HG03139 (cell line): ENCODE measurements around the gene RHAG.

Source experiments
- ATAC-seq: cut with Tn5 transposase; IDR thresholded peaks from one replicate; pipeline ENCODE4 v1.9.1; 2021; ENCODE audit not compliant: unreplicated experiment

RHAG gene

DNA sequence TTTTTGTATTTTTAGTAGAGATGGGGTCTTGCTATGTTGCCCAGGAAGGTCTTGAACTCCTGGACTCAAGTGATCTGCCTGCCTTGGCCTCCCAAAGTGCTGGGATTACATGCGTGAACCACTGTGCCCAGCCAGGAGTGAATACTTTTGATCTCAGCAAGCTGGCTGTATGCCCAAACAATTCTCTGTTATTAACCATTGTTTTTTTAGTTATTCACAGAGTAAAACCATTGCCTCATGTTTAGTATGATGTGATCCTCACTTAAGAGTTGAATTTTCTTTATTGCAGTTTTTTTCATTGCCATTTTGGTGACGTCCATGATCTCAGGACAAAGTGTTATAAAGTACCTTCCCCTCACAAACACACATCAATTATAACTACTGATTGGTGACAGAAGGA lies 71.4 kb downstream of the RHAG start:
- ATAC-seq, result no peak

DNA sequence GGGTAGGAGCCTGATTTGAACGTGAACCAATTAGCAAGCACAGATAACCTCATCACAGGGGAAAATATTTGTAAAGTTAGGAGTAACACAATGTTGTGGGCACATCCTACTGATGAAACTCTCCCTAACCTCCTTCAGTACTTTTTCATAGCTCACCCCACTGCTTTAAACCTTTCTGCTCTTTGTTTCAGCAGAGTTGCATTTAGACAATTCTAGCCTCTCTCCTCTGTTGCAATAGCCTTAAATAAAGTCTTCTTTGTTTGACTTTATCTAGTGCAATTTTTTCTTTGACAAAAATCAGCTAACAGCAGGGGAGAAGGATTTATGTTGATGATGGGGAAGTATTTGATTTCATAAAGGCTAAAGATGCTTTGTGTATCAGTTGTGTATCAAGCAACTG lies 72.1 kb downstream of the RHAG start:
- no peak for ATAC-seq

DNA sequence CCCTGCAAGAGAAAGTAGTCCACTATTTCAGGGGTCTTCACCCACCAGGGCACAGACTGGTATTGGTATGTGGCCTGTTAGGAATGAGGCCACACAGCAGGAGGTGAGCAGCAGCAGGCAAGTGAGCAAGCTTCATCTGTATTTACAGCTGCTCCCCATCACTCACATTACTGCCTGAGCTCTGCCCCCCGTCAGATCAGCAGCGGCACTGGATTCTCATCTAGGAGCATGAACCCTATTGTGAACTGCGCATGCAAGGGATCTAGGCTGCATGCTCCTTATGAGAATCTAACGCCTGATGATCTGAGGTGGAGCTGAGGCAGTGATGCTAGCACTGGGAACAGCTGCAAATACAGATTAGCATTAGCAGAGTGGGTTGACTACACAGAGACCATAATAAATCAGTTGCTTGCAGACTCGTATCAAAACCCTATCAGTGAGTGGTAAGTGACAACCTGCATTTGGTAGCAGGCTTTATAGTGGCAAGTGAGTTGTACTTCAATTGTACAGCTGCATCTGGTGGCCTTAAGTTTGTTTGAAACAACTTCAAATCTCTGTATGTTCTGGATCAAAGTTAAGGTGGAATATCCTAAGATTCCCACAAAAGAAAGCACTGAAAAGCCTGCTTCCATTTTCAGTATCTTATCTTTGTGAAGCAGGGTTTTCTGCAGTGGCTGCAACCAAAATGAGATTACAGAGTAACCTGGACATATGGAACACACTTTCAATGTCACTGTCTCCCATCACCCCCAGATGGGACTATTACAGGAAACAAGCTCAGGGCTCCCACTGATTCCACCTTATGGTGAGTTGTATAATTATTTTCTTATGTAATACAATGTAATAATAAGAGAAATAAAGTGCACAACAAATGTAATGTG lies 73.4 kb downstream of the RHAG start:
- no peak for ATAC-seq

DNA sequence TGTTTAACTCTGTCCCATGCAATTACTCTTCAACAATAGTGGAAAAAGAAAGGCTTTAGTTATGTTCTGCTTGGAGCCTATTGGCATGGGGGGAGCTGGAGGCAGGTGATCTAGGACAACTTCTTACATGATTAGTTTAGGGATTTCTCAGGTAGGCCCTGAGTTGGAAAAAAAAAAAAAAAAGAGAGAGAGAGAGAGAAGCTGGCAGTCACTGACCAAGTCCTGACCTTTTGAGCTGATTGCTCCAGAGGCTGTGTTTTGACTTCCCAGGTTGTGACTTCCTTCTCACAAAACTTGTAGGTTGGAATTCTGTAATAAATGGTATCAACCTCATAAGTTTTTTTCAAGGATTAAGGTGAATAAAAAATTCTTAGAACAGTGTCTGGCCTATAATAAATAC lies 78.4 kb downstream of the RHAG start:
- ATAC-seq, result no peak

DNA sequence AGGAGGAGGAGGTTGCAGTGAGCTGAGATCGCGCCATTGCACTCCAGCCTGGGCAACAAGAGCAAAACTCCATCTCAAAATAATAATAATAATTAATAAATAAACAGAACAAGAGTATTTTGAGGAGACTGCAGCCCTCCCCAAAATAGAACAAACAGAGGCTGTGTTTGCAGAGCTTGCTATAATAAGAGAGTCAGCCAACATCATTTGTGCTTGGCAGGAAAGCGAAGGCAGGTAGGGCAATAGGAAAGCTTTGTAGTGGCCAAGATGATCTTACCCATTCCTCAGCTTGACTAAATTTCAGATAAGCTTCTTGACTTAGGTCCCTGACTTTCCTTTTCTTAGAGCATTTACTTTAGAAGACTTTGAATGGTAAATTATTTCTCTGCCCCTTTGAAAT lies 79.5 kb downstream of the RHAG start:
- no peak for ATAC-seq

DNA sequence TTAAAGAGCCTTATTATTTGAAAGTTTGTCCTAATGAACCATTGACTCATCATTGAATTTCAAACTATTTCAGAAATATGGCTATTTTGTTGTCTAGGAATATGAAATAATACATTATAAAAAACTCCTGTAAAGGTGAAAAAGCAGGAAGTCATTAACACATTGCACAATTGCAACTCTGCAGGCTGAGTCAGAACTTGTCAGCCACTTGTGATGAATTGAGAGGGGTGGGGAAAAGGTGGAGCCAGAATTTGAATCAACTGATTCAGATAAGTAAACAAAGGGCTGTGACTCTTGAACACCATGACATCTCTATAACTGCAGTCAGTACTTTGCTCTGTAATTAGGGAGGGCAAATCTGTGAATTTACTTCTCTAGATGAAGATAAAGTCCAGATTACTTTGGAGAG lies 80.2 kb downstream of the RHAG start:
- no peak for ATAC-seq

DNA sequence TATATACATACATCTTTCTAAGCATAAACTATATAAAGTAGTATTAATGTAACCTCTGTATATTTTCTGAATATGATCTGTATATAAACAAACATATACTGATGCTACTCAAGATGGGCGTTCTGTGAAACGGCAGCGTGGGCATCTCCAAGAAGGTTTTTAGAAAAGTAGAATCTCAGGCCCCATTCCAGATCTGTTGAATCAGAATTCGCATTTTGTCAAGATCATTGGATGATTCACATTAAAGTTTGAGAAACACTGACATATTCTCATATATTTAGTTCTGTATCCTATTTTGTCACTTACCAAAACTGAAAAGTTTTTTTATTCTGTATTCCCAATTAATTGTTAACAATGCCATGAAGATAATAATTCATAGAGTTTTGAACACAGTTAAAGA lies 80.7 kb downstream of the RHAG start:
- ATAC-seq, result no peak
